ENCODE results near the gene CYTH4.

Gene CYTH4

GRCh38 chr22:37330200-37331033 lies 48.1 kb downstream of the CYTH4 start:
- no peak overlapping the region for H3K27ac ChIP-seq
- TF ChIP-seq CTCF (conservative IDR thresholded peaks at IDR 0.05) = no peak

- no peak overlapping the region for H3K27ac ChIP-seq
- no peak for TF ChIP-seq CTCF (conservative IDR thresholded peaks at IDR 0.05)
Observed at GRCh38 chr22:37331034-37331428, 48.7 kb downstream of the CYTH4 start.

GRCh38 chr22:37331856-37332536 lies 49.7 kb downstream of the CYTH4 start:
- no peak for TF ChIP-seq CTCF (conservative IDR thresholded peaks at IDR 0.05)
- H3K27ac ChIP-seq = no peak overlapping the region

- no peak for TF ChIP-seq CTCF (conservative IDR thresholded peaks at IDR 0.05)
- no peak overlapping the region for H3K27ac ChIP-seq
Observed at GRCh38 chr22:37333724-37334460, 51.6 kb downstream of the CYTH4 start.

- H3K27ac ChIP-seq = no peak overlapping the region
- no peak for TF ChIP-seq CTCF (conservative IDR thresholded peaks at IDR 0.05)
Observed at GRCh38 chr22:37334461-37334858, 52.2 kb downstream of the CYTH4 start.

- TF ChIP-seq CTCF (conservative IDR thresholded peaks at IDR 0.05) = no peak
- no peak overlapping the region for H3K27ac ChIP-seq
Observed at GRCh38 chr22:37334859-37335805, 52.8 kb downstream of the CYTH4 start.
